Stomach (tissue), 4 donors: ENCODE results near the gene TLE2.

Experiments used
- POLR2A ChIP-seq, 4 donors: fragments of 450-650 bp; IDR thresholded peaks; one replicate each; pipeline ENCODE4 v1.6.1; 2016; ENCODE audit warnings: antibody characterized with exemption in 4 of 4, control low read depth in 2 of 4, mild to moderate bottlenecking in 1 of 4, moderate library complexity in 1 of 4
- TF ChIP-seq, protein P1 (sequence below), 7 experiments: fragments of 450-650 bp in 4 of 7; fragments of 200-600 bp in 3 of 7; sonication (generic) in 3 of 7; IDR thresholded peaks; one replicate each; pipeline ENCODE4 v1.5.1; 2016 to 2019; ENCODE audit warnings: antibody characterized with exemption in 7 of 7, control low read depth in 2 of 7, mild to moderate bottlenecking in 1 of 7

DNA sequence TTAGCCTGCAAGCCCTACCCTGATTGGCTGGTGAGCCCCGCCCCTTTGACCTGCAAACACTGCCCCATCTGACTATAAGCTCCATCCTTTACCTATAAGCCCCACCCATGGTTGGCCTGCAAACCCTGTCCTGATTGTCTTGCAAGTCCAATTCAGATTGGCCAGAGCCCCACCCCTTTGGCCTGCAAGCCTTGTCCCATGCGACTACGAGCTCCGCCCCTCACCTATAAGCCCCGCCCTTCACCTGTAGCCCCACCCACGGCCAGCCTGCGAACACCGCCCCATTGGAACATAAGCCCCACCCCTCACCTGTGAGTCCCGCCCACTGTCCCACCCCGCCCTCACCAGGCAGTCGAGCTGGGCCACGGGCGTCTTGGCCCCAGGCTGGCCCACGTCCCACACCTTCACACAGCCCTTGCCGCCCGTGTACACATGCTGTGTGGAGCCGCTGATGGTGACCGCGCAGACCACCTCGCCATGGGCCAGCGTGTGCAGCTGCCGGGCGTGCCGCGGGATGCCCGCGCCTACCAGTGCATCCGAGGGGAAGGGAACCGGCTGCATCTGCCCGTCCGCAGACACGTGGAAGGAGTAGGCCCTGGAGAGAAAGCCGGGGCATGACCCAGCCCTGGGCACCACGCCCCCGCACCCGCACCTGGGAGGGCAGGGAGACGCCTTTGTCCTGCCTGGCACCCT is 22.9 kb downstream of the TLE2 start:
- TF ChIP-seq, protein P1, sequence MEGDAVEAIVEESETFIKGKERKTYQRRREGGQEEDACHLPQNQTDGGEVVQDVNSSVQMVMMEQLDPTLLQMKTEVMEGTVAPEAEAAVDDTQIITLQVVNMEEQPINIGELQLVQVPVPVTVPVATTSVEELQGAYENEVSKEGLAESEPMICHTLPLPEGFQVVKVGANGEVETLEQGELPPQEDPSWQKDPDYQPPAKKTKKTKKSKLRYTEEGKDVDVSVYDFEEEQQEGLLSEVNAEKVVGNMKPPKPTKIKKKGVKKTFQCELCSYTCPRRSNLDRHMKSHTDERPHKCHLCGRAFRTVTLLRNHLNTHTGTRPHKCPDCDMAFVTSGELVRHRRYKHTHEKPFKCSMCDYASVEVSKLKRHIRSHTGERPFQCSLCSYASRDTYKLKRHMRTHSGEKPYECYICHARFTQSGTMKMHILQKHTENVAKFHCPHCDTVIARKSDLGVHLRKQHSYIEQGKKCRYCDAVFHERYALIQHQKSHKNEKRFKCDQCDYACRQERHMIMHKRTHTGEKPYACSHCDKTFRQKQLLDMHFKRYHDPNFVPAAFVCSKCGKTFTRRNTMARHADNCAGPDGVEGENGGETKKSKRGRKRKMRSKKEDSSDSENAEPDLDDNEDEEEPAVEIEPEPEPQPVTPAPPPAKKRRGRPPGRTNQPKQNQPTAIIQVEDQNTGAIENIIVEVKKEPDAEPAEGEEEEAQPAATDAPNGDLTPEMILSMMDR (IDR thresholded peaks at IDR 0.05), result no peak
- TF ChIP-seq POLR2A (IDR thresholded peaks at IDR 0.05), result no peak
